DLD1 (cell line): Measurements from ENCODE around the gene CDK5R2.

ENCODE experiments used
- in situ Hi-C: cut with HindIII; loops from 2 replicates; pipeline ENCODE4 v1.10.0; 2017; ENCODE audit warnings: low sequenced_read_pairs

The CDK5R2 gene

DNA sequence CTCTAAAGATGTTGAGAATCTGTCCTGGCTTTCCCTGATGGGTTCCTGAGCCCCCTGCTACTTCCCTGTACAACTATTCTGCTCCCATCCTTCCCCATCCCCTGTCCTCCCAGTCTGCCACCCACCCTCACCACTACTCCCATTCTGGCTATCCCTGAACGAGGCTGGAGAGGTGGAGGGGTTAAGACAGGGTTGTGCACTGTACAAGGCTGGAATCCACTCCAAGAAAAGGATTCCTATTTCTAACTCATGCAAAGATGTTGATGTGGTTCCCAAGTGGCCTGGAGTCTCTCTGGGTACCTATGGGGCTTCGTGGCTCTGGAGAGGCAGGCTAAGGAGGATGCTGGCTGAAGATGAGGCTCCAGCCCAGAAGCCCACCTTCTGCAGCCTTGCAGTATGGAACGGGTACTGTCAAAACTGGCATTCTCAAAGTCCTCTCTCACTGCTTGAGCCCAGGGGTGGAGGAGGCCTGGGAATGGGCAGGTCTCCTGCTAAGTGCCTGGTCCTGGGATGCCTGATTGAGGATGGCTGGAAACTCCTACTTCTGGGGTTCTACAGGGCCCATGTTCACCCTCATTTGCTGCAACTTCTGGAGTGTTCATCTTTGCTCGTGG lies 26.8 kb downstream of the CDK5R2 start:
- in situ Hi-C loops: no loop called here

DNA sequence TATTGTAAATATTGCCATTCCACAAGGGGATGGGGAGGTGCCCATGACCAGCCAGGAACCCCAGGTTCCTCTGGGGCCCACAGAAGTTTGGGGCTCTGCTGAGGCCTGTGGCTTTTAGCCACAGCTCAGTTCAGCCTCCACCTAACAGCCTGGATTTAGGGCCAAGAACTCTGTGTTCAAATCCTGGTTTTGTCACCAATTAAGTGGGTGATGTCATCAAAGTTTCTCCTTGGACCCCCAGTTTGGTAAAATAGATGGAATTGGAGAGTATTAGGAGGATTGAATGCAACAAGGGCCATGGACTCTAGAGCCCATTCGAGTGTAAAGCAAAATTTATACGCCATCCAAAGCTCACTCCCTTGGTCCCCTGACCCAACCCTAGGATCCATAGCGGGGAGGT lies 28.7 kb downstream of the CDK5R2 start:
- in situ Hi-C loops: no loop called here

DNA sequence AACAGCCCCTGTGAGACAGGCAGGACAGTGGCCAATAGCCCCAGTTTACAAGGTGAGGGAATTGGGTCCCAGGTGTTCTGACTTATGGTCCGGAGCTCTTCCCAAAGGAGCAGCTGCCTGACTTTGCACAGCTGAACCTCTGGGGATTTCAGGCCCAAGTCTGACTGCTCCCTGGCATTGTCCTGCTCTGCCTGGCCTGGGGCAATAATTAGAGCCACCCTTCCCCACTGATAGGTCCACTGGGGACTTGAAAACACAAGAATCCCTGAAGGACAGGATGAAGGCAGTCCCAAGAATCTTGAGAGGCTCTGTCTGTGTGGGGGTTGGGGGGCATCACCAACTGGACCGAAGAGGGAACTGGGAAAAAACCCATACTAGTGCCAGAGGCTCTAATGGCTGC lies 29.2 kb downstream of the CDK5R2 start:
- in situ Hi-C loops: no loop called here

DNA sequence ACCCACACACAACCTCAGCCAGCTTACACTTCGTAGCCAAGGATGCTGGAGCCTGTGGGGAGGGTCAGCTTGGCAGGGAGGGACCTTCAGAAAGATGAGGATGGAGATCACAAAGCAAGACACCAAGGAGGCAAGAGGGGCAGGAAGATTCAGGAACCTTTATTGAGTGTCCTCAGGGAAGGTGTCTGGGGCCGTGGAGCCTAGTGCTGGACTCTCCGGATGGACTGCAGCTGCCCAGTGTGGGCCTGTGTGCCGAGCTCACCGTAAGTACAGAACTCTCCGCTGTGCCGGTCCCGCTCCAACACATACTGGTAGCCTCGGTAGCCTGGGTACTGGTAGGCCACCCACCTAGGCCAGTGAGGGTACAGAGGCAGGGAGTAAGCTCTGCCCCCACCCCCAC lies 30.6 kb downstream of the CDK5R2 start:
- in situ Hi-C loops: no loop called here

DNA sequence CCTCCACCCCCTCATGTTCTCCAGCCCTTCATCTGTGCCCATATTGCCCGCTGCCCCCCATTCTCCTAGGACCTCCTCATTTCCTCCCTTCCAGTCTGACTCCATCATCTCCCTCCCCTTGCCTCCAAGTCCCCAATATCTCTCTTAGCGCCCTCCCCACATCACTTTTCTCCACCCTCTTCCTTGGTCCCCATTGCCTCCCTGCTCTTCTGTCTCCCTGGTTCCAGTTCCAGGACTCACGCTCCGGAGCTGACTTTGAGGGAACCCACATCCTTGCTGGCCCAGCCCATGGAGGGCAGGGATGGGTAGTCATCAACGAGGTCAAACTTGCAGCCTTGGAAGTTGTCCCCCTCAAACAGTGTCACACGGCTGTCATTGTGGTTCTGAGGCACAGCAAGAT lies 31.1 kb downstream of the CDK5R2 start:
- in situ Hi-C loops: no loop called here

DNA sequence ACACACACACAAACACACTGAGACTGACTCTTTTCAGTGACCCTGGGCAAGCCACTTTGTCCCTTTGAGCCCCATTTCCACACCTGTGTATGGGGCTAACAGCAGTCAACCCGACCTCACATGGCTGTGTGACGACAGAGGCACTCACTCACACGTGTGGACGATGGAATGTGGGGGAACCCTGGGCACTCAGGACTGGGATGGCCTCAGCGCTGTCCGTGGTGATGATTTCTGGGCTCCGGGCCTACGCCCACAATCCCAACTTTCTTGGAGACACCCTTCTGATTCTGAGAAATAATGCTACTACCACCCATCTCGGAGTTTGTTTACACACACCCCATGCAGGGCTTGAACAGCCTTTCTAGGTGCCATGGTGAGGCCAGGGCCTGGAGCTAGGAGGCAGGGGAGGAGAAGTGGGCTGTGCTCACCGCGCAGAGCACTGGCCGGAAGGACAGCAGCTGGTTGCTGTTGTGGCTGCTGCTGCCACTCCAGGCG lies 32.3 kb downstream of the CDK5R2 start:
- in situ Hi-C loops: no loop called here

DNA sequence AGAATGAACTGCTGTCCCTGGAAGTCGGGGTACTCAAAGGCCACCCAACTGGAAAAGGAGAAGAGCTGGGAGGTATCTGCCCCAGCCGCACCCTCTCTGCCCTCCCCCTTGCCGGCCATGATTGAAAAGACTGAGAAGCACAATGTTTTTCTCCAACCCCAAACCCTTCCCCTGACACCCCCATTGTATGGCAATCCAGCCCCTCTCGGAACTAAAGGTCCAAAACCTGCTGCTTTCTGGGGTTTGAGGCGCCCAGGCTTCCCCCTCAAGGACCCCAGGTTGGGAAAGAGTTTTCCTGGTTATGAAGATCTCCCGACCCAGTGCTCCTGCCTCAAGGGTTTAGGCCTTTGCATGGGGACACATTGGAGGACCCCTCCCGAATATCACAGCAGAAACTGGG lies 32.7 kb downstream of the CDK5R2 start:
- in situ Hi-C loops: no loop called here

DNA sequence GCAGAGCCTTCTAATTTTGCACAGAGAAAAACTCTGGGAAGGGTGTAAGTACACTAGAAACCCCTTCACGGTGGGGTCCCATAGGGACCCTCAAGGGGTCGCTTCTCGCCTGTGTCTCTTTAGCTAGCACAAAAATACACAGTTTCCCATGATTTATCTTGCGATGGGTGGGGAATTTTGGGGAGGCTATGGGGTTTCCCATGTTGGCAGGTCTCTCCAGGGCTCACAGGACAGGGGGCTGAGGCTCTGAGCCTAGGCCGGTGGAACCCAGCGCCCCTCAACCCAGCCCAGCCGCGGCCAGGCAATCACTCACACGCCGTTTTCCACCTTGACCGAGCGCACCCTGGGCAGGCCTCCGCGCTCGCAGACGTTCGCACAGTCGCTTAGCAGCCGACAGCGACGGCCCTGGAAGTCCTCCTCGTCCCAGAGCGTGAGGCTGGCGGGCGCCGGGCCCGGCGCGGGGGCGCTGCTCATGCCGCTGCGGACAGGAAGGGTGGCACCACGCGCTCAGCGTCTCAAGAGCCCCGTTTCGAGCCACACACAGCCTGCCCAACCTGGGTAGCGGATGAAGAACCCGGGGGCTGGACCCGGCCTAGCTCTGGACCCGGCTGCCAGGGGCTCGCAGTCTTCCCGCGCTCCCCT lies 33.4 kb downstream of the CDK5R2 start:
- in situ Hi-C loops: no loop called here

DNA sequence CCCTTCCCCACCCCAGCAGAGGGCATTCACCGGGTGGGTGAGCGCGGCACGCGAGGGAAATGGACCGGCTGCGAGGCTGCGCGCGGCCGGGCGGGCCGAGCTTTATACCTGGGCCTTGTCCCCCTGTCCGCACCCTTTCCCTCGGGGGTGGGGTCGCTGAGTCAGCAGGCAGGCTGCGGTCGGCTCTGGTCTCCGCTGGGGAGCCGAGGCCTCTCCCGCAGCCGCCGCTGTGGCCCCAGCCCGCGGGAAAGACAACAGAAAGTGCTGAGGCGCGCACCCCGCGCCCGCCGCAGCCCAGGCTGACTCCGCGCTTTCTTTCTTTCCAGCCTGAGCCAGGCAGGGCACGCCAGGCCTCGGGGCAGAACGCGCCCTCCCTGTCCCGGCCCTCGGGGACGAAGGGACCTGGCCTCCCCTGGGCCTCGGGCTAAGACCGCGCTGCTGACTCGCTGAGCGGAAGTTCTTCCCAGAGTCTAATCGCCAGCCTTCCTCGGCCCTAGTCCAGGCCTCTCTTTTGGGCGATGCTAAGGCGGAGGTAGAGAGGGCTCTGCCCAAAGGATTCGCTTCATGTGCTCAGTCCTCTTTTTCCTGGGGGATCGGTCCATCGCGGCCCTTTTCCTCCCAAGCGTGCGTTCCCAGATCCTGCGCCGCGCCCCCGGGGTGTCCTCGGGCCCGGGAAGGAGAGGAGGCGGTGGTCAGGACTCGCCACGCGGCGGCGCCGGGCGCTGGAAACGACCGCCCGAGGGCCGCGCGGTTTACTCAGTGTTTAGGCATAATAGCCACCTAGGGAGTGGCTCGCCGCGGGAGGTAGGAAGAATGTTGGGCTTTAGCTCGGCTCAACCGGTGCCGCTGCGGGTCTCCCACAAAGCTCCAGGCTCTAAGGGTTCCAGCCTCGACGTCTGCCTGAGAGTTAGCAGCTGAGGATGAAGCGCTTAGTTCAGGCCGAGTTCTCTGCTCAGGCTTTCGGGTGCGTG lies 34.2 kb downstream of the CDK5R2 start, which contains the start of gene CRYBA2:
TSS of gene CRYBA2 (minus strand) at position 78 of the 971 bp plus-strand sequence. CDS start 246 bp downstream, outside the sequence.
- in situ Hi-C loops: no loop called here

DNA sequence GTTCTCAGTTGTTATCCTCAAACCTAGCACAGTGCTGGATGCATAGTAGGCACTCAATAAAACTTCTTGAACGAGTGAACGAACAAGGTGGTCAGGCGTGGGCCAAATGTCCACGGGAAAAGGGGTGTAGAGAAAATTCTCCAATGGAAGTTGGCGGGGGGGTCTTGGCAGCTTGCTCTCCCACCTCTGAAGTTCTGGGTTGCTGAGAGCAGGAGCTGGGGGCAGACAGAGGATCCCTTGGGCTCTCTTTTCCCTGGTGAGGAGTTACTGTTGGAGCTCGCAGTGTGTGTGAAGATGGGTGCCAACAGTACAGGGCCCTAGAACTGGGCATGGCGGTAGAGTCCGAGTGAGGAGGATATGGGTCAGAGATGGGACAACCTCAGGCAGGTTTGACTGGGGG lies 36.1 kb downstream of the CDK5R2 start:
- in situ Hi-C loops: no loop called here

DNA sequence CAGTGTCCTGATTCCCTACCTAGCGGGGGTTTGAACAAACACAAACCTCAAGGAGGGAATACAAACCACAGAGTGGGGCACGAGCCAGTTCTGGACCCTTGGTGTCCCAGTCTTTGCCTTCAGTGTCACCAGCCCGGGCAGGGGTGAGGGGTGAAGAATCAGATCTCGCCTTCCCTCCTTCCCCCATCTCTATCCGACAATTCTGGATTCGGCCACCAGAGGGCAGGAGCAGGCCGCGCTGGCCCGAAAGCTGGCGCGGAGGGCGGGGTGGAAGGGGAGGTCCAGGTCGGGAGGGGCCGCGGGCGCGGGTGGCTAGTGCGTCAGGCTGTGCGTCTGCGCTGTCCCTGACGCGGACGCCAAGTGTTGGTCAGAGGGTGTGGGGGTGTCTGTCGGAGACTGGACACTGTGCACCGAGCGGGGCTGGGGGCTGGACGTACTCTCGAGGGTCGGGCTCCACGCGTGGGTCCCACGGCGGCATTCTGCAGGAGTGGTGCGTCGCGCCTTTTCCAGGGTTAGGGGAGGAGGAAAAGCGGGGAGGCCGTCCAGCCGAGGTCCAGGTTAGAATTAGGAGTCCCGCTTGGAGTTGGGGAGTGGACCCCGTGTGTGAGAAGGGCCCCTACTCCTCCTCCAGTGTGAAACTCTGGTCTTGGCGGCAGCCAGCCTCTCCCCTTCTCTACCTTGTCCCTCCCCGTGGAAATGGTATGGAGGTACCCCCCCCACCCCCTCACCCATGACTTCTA lies 36.7 kb downstream of the CDK5R2 start:
- in situ Hi-C loops: no loop called here

DNA sequence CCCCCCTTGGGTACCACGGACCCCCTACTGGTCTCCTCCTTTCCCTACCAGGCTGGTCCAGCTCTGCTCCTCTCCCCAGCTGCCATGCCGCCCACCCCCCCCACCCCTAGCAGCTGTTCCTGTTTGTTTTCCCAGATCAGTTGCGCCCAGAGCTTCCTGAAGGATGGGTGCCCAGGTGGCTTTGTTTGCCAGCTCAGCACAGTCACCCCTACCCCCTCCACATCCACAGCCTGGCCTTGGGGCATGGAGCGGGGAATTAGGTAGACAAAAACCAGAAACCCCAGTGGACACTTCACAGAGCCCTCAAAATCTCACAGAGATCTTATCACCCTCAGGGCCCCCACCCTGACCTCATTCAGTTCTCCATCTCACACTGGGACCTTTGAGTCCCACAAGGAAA lies 37.5 kb downstream of the CDK5R2 start:
- in situ Hi-C loops: no loop called here

DNA sequence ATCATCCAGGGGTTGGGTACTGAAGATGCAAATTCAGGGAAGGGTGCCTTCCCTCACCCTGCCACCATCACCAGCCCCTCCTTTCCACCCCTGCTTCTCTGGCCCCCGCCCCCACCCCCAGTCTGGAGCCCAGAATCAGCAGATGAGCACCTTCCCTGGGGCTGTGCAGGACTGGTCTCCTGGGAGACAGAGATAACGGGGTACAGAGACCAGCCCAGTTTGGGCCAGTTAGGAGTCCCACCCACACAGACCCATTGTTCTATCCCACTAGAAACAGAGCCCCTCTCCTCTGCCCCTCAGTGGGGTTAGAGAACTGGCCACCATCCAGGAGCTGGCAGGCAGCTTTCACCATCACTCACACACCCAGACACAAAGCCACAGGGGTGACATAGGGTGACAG lies 38.3 kb downstream of the CDK5R2 start:
- in situ Hi-C loops: no loop called here

DNA sequence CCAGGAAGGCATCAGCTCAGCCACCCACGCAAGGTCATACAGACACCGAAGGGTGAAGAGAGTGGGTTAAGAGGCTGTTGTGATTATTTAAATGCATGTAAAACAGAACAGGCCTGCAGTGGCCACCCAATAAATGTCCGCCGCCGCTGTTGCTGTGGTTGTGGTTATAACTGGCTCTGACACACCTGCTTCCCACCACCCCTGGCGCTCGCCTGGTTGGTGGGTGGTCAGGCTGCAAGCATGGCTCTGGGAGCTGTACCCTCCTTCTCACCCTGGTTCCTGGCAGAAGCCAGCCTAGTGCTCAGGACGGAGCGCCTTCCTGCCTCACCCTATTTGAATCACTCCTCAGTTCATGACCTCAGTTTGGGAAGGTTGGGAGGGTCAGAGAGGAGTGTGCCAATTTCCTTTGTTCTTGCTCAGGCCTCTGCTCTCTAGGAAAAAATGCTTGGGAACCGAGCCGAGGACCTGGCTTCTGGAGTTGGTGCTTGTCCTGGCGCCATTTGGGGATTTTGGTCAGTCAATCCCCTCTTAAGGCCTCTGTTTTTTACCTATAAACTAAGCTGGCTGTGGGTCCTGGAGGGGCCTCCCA lies 39.0 kb downstream of the CDK5R2 start:
- in situ Hi-C loops: no loop called here

DNA sequence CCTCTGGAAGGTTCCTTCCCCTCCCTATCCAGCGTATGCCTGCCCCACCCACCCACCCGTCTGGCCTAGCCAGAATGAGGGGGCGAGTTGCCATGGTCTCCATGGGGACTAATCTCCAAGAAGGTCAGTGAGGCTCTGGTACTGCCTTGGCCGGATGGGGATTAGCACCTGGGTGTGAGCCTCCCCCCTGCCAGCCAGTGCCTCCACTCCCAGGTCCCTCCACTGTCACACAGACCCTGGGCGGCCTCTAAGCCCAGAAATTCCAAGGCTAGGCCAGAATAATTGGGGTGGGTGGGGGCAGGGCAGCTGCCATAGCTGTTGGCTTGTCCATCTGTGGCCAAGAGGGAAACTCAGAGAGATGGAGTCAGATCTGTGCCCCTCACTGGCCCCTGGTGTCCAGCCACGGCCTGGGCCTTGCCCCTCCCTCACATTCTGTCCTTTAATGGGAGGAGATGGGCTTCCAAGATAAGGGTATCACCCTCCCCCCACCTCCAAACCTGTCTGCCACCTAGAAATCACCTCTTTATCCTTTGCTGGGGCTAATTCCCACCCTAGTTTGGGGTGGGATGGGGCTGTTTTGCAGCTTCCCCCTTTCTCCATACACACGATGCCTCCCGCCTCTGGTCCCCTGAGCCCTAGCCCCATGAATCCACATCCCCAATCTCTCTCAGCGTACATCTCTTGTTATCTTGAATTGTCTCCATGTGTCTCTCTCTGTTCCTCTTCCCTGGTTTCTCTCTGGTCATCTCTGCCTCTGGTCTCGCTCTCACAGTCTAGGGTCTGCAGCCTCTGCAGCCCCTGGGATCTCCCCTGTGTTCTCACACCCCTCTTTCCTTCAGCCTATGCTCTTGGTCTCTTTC lies 39.8 kb downstream of the CDK5R2 start:
- in situ Hi-C loops: no loop called here

DNA sequence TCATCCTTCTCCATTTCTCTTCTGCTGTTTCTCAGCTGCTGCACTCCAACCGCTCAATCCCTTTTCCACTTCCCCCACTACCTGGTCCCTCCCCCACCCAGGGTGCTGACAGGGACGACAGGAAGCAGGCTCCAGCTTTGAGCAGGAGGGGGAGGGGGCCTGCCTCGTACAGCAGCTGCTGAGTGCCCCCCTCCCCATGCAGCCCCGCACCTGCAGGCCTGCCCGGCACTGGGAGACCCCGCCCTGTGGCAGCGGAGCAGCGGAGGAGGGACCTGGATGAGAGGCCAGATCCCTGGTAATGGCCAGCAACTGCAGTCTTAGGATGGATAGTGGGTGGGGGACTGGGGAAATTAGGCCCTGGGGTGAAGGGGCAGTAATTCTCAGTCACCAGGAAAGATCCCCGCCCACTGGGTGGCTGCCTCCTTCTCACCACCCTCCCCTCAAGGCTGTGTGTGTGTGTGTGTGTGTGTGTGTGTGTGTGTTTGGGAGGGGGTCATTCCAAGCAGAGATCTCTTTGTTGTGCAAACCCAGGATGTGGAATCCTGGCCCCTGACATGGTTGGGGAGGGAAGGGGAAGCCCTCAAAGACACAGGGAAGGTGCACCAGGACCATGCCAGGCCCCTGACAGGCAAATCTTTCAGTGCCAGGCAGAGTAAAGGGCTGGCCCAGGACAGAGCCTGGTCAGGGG lies 40.6 kb downstream of the CDK5R2 start:
- in situ Hi-C loops: no loop called here

DNA sequence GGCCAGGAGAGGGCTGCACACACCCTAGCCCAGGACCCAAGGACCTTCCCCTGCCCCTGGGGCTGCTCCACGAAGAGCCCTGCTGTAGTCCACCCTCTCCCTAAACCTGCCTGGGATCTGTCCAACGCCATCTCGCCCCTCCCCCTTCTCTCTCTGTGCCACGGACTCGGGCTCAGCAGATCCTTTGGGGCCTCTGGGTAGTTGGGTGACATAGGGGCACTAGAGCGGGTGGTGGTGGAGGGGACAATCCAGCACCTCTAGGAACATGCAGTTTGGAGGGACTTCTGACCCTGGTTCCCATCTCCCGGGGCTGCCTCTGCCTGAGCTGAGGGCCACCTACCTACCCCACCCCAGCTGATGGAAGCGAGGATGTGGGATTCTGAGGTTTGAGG lies 41.1 kb downstream of the CDK5R2 start:
- in situ Hi-C loops: no loop called here

DNA sequence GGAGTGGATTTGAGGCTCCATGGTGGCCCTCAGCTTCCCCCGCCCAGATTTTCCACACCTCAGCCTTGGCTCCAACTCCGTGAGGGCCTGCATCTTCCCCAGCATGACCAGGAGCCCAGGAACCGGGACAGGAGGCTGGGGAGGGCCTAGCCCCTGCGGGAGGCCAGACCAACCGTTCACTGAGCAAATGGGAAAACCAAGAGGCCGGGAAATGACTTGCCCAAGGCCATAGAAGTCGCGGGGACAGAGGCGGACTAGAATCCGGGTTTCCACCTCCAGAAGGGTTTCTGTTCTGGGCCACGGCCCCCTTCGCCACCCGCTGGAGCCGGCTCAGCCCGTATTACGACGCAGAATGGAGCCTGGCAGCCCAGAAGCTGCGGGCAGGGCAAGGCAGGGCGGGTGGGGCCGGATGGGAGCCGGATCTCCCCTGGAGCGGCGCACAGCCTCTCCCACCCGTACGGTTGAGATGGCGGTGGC lies 41.7 kb downstream of the CDK5R2 start:
- in situ Hi-C loops: no loop called here
